DOHH2 (cell line): ENCODE results near the gene HIPK1.
"Not testable (repeated sequence)": the region's sequence is repeated elsewhere in the genome, so short reads cannot be mapped to it uniquely, and the experiment has no call there.

Experiments used
- H3F3A ChIP-seq: fragments of 200-600 bp; sonication (generic), shearing (Covaris generic); 2 replicates; pipeline ENCODE4 v1.6.0; 2016; ENCODE audit warnings: antibody characterized with exemption, mild to moderate bottlenecking; ENCODE audit not compliant: control insufficient read depth, insufficient read depth
- H3K27ac ChIP-seq: fragments of 200-600 bp; sonication (generic); 2 replicates; pipeline ENCODE4 v1.5.1; 2014; ENCODE audit warnings: low read depth, mild to moderate bottlenecking, low read length, moderate library complexity
- H3K27me3 ChIP-seq: fragments of 200-600 bp; sonication (generic); 2 replicates; pipeline ENCODE4 v1.6.1; 2014; ENCODE audit warnings: mild to moderate bottlenecking, low read length, mixed read lengths; ENCODE audit not compliant: control insufficient read depth
- H3K36me3 ChIP-seq: fragments of 200-600 bp; sonication (generic); 2 replicates; pipeline ENCODE4 v1.6.1; 2014; ENCODE audit warnings: mild to moderate bottlenecking, low read length, moderate library complexity, mixed read lengths; ENCODE audit not compliant: control insufficient read depth
- H3K4me1 ChIP-seq: fragments of 200-600 bp; sonication (generic); 2 replicates; pipeline ENCODE4 v1.6.1; 2014; ENCODE audit warnings: mild to moderate bottlenecking, low read length, mixed read lengths; ENCODE audit not compliant: control insufficient read depth
- H3K4me2 ChIP-seq: fragments of 200-600 bp; sonication (generic); 2 replicates; pipeline ENCODE4 v1.6.0; 2014; ENCODE audit warnings: mild to moderate bottlenecking, low read length, moderate library complexity
- H3K4me3 ChIP-seq: fragments of 200-600 bp; sonication (generic); 2 replicates; pipeline ENCODE4 v1.5.1; 2014; ENCODE audit warnings: mild to moderate bottlenecking, low read length, mixed read lengths
- H3K79me2 ChIP-seq: fragments of 200-600 bp; sonication (generic); 2 replicates; pipeline ENCODE4 v1.6.1; 2014; ENCODE audit warnings: mild to moderate bottlenecking, low read length, mixed read lengths; ENCODE audit not compliant: control insufficient read depth
- H3K9me2 ChIP-seq: fragments of 200-600 bp; sonication (generic); replicated peaks from 2 replicates; pipeline ENCODE4 v1.6.1; 2014; ENCODE audit warnings: mild to moderate bottlenecking, low read length, mixed read lengths; ENCODE audit not compliant: control insufficient read depth
- H3K9me3 ChIP-seq: fragments of 200-600 bp; sonication (generic); 2 replicates; pipeline ENCODE4 v1.6.1; 2014; ENCODE audit warnings: antibody characterized with exemption, low read length, mixed read lengths; ENCODE audit not compliant: control insufficient read depth, insufficient read depth
- H4K20me1 ChIP-seq: fragments of 200-600 bp; sonication (generic); 2 replicates; pipeline ENCODE4 v1.6.0; 2014; ENCODE audit warnings: low read depth, mild to moderate bottlenecking, antibody characterized with exemption, low read length, moderate library complexity; ENCODE audit not compliant: control insufficient read depth, insufficient read depth
- EZH2phosphoT487 ChIP-seq: fragments of 200-600 bp; sonication (generic); IDR thresholded peaks from 2 replicates; pipeline ENCODE4 v1.6.1; 2017; ENCODE audit warnings: borderline replicate concordance, mild to moderate bottlenecking, antibody characterized with exemption, low read length, moderate library complexity, mixed read lengths
- TF ChIP-seq, protein P1 (sequence below): fragments of 200-600 bp; sonication (generic); IDR thresholded peaks from one replicate; pipeline ENCODE4 v1.5.1; 2014; ENCODE audit warnings: antibody characterized with exemption, mild to moderate bottlenecking, low read depth, low read length; ENCODE audit not compliant: poor library complexity, severe bottlenecking

Gene HIPK1

DNA sequence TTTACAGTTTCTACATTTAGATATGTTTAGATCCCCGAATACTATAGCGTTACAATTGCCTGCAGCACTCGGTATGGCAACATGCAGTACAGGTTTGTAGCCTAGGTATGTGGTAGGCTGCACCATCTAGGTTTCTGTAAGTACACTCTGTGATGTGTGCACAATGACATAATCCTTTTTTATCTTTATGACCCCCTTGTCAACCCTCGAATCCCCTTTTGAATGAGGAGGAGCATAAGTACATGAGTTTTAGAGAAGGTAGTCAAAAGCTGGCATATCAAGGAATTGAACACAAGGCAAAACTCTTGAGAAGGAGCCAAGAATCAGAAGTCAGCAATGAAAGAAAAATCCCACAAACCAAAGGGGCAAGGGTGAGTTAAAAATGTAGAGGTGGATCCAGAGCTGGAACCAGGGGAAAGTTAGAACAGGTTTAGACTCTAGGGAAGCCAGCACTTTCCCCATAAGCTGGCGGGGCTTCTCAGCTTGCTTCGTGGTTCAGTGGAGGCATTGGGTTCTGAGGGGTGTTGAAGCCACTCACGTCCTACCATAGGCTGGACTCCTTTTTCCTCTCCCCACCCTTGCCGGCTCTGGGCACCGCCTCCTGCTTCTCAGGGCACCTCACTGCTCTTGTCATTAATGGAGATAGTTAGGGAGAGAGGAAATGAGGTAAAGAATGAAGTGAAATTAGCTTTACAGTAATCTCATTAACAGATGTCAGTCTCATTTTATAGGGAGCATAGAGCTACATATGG lies 81.5 kb downstream of the HIPK1 start:
- TF ChIP-seq, protein P1, sequence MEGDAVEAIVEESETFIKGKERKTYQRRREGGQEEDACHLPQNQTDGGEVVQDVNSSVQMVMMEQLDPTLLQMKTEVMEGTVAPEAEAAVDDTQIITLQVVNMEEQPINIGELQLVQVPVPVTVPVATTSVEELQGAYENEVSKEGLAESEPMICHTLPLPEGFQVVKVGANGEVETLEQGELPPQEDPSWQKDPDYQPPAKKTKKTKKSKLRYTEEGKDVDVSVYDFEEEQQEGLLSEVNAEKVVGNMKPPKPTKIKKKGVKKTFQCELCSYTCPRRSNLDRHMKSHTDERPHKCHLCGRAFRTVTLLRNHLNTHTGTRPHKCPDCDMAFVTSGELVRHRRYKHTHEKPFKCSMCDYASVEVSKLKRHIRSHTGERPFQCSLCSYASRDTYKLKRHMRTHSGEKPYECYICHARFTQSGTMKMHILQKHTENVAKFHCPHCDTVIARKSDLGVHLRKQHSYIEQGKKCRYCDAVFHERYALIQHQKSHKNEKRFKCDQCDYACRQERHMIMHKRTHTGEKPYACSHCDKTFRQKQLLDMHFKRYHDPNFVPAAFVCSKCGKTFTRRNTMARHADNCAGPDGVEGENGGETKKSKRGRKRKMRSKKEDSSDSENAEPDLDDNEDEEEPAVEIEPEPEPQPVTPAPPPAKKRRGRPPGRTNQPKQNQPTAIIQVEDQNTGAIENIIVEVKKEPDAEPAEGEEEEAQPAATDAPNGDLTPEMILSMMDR: no peak
- no peak for TF ChIP-seq EZH2phosphoT487
- H3K9me2 ChIP-seq: no peaks in the 10 kb centered on the region
- no peaks in the 10 kb centered on the region for H3F3A ChIP-seq
- H3K4me3 ChIP-seq: no peak overlapping the region
- H3K79me2 ChIP-seq: no peaks in the 10 kb centered on the region
- H3K4me2 ChIP-seq: no peak overlapping the region
- no peaks in the 10 kb centered on the region for H3K4me1 ChIP-seq
- H4K20me1 ChIP-seq: no peaks in the 10 kb centered on the region
- no peaks in the 10 kb centered on the region for H3K36me3 ChIP-seq
- H3K9me3 ChIP-seq: peaks cover 9% of the 10 kb centered on the region
- H3K27me3 ChIP-seq: no peaks in the 10 kb centered on the region
- no peak overlapping the region for H3K27ac ChIP-seq

DNA sequence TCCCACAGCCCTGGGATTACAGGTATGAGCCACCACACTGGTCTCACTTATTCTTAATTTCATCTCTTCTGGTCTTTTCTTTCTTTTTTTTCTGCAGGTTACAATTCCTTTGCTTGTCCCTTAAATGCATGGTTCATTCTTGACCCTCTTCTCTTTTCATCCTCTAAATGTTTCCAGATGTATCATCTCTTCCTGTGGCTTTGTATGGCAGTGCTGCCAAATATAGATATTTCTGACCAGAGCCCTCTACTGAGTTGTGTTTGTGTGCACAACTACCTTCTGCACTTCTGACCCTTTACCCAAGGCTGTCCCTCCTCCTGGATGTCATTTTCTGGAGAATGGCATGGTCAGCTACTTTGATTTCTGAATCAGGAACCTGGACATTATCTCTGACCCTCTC lies 82.7 kb downstream of the HIPK1 start:
- Histone ChIP-seq H3K36me3 (no peaks in the 10 kb centered on the region), H3K27me3 (no peaks in the 10 kb centered on the region), H3F3A (no peaks in the 10 kb centered on the region), H3K9me3 (peaks cover 5% of the 10 kb centered on the region), H3K27ac (no peak overlapping the region), H3K9me2 (no peaks in the 10 kb centered on the region), H3K4me3 (no peak overlapping the region), H4K20me1 (no peaks in the 10 kb centered on the region), H3K4me2 (no peak overlapping the region), H3K79me2 (no peaks in the 10 kb centered on the region), H3K4me1 (no peaks in the 10 kb centered on the region)
- TF ChIP-seq EZH2phosphoT487: no peak
- TF ChIP-seq, protein P1: no peak

DNA sequence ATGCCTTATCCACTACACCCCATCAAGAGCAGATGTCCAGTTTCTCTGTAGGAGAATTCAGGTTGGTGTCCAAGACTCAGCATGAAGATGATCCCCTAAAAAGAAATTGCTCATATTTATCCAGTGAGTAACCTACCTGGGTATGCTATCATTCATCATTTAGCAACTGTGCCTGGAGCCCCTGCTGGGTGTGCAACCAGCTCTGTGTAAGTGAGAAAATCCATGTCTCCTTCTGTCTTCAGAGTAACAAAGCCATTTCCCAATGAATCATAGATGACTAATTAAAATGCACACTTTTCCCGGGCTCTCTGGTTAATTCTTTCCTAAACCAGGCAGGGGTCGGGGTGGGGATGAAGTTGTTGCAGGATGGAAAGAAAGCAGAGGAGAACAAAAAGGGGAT lies 86.0 kb downstream of the HIPK1 start:
- Histone ChIP-seq H4K20me1 (no peaks in the 10 kb centered on the region), H3K4me3 (no peak overlapping the region), H3K27me3 (no peaks in the 10 kb centered on the region), H3K9me2 (no peaks in the 10 kb centered on the region; the same call in 1 of the 2 replicates), H3K4me2 (no peak overlapping the region), H3K9me3 (no peaks in the 10 kb centered on the region), H3F3A (no peaks in the 10 kb centered on the region), H3K27ac (no peak overlapping the region), H3K36me3 (no peaks in the 10 kb centered on the region), H3K79me2 (no peaks in the 10 kb centered on the region), H3K4me1 (no peaks in the 10 kb centered on the region)
- TF ChIP-seq, protein P1: no peak
- TF ChIP-seq EZH2phosphoT487: no peak

DNA sequence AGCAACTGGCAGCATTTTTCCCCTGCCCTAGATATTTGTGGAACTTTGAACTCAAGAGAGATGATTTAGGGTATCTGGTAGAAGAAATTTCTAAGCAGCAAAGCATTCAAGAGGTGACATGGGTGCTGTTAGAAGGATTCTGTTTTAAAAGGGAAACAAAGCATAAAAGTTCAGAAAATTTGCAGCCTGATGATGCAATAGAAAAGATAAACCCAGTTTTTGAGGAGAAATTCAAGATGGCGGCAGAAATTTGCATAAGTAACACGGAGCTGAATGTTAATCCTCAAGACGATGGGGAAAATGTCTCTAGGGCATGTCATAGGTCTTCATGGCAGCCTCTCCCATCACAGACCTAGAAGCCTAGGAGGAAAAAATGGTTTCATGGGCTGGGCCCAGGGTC lies 90.6 kb downstream of the HIPK1 start:
- not testable (repeated sequence) for H3K27me3 ChIP-seq, H3K79me2 ChIP-seq, H3K27ac ChIP-seq, H4K20me1 ChIP-seq, H3F3A ChIP-seq, H3K4me2 ChIP-seq, H3K9me2 ChIP-seq, H3K9me3 ChIP-seq, H3K36me3 ChIP-seq, H3K4me3 ChIP-seq, H3K4me1 ChIP-seq
